Adrenal gland (tissue), 12 donors: ENCODE measurements around the gene DMXL2. TPM values are rescaled to one million over a fixed set of nuclear protein-coding genes. Genes with fewer than 3 reads are reported as not detected.

Experiments used
- DNase-seq, 7 donors: peaks; one replicate each; pipeline ENCODE4 v3.0.0-alpha.2; 2019 to 2020
- H3K27ac ChIP-seq, 5 donors: fragments of 200-600 bp; sonication (generic) in 4 of 5; 1 replicate in 3 of 5; 2 replicates in 2 of 5; pipeline versions ENCODE4 v1.5.1 to v1.8.0; 2016 to 2020; ENCODE audit warnings: mild to moderate bottlenecking in 1 of 5
- H3K27me3 ChIP-seq: fragments of 200-600 bp; 2 replicates; pipeline ENCODE4 v1.8.0; 2021
- H3K36me3 ChIP-seq, 2 donors: fragments of 200-600 bp; replicated peaks in 1 of 2; 1 replicate in 1 of 2; 2 replicates in 1 of 2; pipeline versions ENCODE4 v1.5.1 to v1.8.0; 2018 to 2022
- H3K4me1 ChIP-seq, 2 donors: fragments of 200-600 bp; replicated peaks in 1 of 2; 1 replicate in 1 of 2; 2 replicates in 1 of 2; pipeline versions ENCODE4 v1.5.1 to v1.8.0; 2018 to 2021
- H3K4me3 ChIP-seq, 4 donors: fragments of 200-600 bp; sonication (generic) in 3 of 4; one replicate each; pipeline ENCODE4 v1.5.1; 2016 to 2018
- H3K9me3 ChIP-seq, 3 donors: fragments of 200-600 bp; sonication (generic) in 1 of 3; replicated peaks in 1 of 3; 1 replicate in 2 of 3; 2 replicates in 1 of 3; pipeline versions ENCODE4 v1.5.1 to v1.8.0; 2016 to 2021
- POLR2A ChIP-seq, 2 donors: fragments of 450-650 bp; IDR thresholded peaks; one replicate each; pipeline ENCODE4 v1.6.1; 2017; ENCODE audit warnings: antibody characterized with exemption in 2 of 2, mild to moderate bottlenecking in 2 of 2, moderate library complexity in 1 of 2
- WGBS, 4 donors: extraction: QIAGEN DNeasy Blood & Tissue Kit in 2 of 4; methylation state at CpG; one replicate each; pipeline versions ENCODE4 v1.1.5 to v1.1.7; 2013 to 2017; 5-methylcytosine and 5-hydroxymethylcytosine counted together
- intact Hi-C, 2 donors: fragments of 100-400 bp; cut with DNase I; formaldehyde crosslinking; loops; one replicate each; pipeline versions ENCODE4 v1.14.1 to v1.15.0; 2022 to 2023
- polyA plus RNA-seq, 3 donors: library from polyadenylated mRNA; stranded (reverse); fragments of 200-250 nt in 2 of 3; fragments of 350-450 nt in 1 of 3; fragmentation: Illumina TruSeq in 1 of 3; extraction: RNeasy Lipid Tissue Mini Kit (QIAGEN cat#74804) in 1 of 3; gene quantifications; one replicate each; pipeline ENCODE4 v1.2.3, GENCODE V29; 2013 to 2014
- total RNA-seq, 9 donors: library from RNA; depleted of rRNA in 4 of 9; stranded (reverse); fragments of >200 nt in 4 of 9; fragments of 120-200 nt in 1 of 9; fragmentation: NEBNext Ultra II Directional in 1 of 9; extraction: Animal tissue kit (Norgen Biotek cat#: 25700) in 1 of 9; gene quantifications; one replicate each; pipeline versions ENCODE4 v1.1.0 to v1.2.4, GENCODE V29; 2013 to 2023
- TF ChIP-seq, protein P1 (sequence below), 6 experiments: fragments of 450-650 bp in 4 of 6; fragments of 200-600 bp in 2 of 6; sonication (generic) in 1 of 6; IDR thresholded peaks; 1 replicate in 5 of 6; 2 replicates in 1 of 6; pipeline versions ENCODE4 v1.5.1 to v1.8.0; 2016 to 2021; ENCODE audit warnings: antibody characterized with exemption in 6 of 6, mild to moderate bottlenecking in 2 of 6, moderate library complexity in 1 of 6
- donor health status: healthy with polysubstance abuse.
- donor health status: Bipolar disorder and iron deficiency.
- donor health status: DM: yes; HTN: yes; CAD: no.
- donor health status: DM: no; HTN: no; CAD: no.
- donor health status: DM: no; HTN: no; CAD: no.
- donor health status: DM: yes; HTN: yes; CAD: no.

DMXL2 gene
- total and polyA plus RNA-seq, 12 donors, result 19.6 to 51.4 (median 24.8) TPM

DNA sequence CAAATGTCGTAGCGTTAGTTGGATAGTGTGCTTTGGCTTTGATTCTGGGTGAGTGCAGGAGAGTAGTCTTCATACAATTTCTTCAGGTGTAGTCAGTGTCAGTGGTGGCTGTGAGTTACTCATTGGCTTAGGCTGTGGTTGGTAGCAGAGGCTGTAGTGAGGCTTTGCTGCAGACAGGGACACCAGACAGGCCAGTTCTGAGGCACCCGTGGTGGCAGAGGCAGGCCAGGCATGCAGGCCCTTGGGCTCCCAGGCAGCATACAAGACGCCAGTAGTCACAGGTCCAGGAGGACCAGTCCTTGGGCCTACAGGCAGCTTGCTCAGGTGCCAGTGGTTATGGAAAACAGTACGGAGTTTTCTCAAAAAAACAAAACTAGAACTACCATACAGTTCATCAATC, 61.3 kb downstream of the DMXL2 start:
- Histone ChIP-seq H3K27ac (no peak overlapping the region), H3K4me3 (no peak overlapping the region), H3K9me3 (no peaks in the 10 kb centered on the region), H3K36me3 (no peaks in the 10 kb centered on the region), H3K4me1 (no peaks in the 10 kb centered on the region), H3K27me3 (no peaks in the 10 kb centered on the region)
- TF ChIP-seq POLR2A (IDR thresholded peaks at IDR 0.05), result no peak
- TF ChIP-seq, protein P1, sequence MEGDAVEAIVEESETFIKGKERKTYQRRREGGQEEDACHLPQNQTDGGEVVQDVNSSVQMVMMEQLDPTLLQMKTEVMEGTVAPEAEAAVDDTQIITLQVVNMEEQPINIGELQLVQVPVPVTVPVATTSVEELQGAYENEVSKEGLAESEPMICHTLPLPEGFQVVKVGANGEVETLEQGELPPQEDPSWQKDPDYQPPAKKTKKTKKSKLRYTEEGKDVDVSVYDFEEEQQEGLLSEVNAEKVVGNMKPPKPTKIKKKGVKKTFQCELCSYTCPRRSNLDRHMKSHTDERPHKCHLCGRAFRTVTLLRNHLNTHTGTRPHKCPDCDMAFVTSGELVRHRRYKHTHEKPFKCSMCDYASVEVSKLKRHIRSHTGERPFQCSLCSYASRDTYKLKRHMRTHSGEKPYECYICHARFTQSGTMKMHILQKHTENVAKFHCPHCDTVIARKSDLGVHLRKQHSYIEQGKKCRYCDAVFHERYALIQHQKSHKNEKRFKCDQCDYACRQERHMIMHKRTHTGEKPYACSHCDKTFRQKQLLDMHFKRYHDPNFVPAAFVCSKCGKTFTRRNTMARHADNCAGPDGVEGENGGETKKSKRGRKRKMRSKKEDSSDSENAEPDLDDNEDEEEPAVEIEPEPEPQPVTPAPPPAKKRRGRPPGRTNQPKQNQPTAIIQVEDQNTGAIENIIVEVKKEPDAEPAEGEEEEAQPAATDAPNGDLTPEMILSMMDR (IDR thresholded peaks at IDR 0.05), result no peak
- no peak for DNase-seq
- intact Hi-C loops, result no loop called here
- 78 to 95% (median 85%) methylated on average over 4 to 5 of the region's 5 CpGs for WGBS, 4 donors

DNA sequence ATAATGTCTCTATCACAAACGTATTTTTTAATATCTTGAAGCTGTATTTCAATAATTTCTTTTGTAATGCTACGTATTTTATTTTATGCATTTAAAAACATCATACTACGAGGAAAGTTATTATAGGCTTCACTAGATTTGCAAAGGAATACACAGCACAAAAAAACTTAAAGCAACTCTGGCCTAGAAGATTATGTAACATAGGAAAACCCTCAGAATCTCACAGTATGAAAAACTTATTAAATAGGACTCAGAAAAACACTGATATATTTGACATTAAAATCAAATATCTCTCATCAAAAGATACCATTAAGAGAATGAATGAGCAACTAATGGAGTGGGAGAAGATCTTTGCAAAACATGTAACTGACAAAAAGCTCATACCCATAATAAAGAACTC, 63.7 kb downstream of the DMXL2 start:
- TF ChIP-seq, protein P1 (IDR thresholded peaks at IDR 0.05), result no peak
- no peak for TF ChIP-seq POLR2A (IDR thresholded peaks at IDR 0.05)
- WGBS, 4 donors, result 92 to 95% (median 93%) methylated on average over 3 of the region's 3 CpGs
- intact Hi-C loops, result no loop called here
- Histone ChIP-seq H3K36me3 (no peaks in the 10 kb centered on the region), H3K27me3 (no peaks in the 10 kb centered on the region), H3K27ac (no peak overlapping the region), H3K4me1 (no peaks in the 10 kb centered on the region), H3K9me3 (no peaks in the 10 kb centered on the region), H3K4me3 (no peak overlapping the region)
- no peak for DNase-seq

- WGBS, 4 donors, result 79 to 92% (median 86%) methylated on average over 3 of the region's 3 CpGs
- intact Hi-C loops, result no loop called here
- Histone ChIP-seq H3K27ac (no peak overlapping the region), H3K4me1 (no peaks in the 10 kb centered on the region), H3K27me3 (no peaks in the 10 kb centered on the region), H3K9me3 (no peaks in the 10 kb centered on the region), H3K4me3 (no peak overlapping the region), H3K36me3 (no peaks in the 10 kb centered on the region)
- TF ChIP-seq POLR2A (IDR thresholded peaks at IDR 0.05), result no peak
- TF ChIP-seq, protein P1 (IDR thresholded peaks at IDR 0.05), result no peak
- DNase-seq, result no peak
These were observed 64.2 kb downstream of the DMXL2 start for GRCh38 chr15:51558411-51558810.

GRCh38 chr15:51550841-51551240, 71.7 kb downstream of the DMXL2 start:
- intact Hi-C loops, result no loop called here
- H3K27ac ChIP-seq, result no peak overlapping the region
- no peak overlapping the region for H3K4me3 ChIP-seq
- TF ChIP-seq, protein P1 (IDR thresholded peaks at IDR 0.05), result no peak
- TF ChIP-seq POLR2A (IDR thresholded peaks at IDR 0.05), result no peak
- WGBS, 4 donors, result 78 to 95% (median 91%) methylated on average over 2 of the region's 2 CpGs
- no peaks in the 10 kb centered on the region for H3K36me3 ChIP-seq
- no peaks in the 10 kb centered on the region for H3K4me1 ChIP-seq
- no peaks in the 10 kb centered on the region for H3K27me3 ChIP-seq
- no peaks in the 10 kb centered on the region for H3K9me3 ChIP-seq
- no peak for DNase-seq
